GM19324 (cell line): Measurements from ENCODE around the gene MFSD2A.
"Not testable (repeated sequence)": the region's sequence is repeated elsewhere in the genome, so short reads cannot be mapped to it uniquely, and the experiment has no call there.

ENCODE experiments used
- ATAC-seq: cut with Tn5 transposase; IDR thresholded peaks from one replicate; pipeline ENCODE4 v1.9.1; 2021; ENCODE audit warnings: mild to moderate bottlenecking, moderate library complexity; ENCODE audit not compliant: unreplicated experiment, low FRiP score

The MFSD2A gene

DNA sequence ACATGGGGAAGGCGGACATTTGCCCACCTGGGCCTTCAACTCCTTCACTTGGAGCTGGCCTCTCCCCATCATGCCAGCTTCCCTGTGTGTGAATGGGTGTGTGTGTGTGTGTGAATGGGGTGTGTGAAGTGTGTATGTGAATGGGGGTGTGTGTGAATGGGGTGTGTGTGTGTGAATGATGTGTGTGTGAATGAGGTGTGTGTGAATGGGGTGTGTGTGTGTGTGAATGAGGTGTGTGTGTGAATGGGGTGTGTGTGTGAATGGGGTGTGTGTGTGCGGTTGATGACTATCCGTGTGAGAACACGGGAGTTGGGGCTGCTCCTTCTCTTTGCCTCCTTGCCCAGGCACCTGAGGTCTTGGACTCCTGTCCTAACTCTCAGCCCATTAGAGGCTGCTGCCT is 9.6 kb downstream of the MFSD2A start:
- ATAC-seq = no peak

DNA sequence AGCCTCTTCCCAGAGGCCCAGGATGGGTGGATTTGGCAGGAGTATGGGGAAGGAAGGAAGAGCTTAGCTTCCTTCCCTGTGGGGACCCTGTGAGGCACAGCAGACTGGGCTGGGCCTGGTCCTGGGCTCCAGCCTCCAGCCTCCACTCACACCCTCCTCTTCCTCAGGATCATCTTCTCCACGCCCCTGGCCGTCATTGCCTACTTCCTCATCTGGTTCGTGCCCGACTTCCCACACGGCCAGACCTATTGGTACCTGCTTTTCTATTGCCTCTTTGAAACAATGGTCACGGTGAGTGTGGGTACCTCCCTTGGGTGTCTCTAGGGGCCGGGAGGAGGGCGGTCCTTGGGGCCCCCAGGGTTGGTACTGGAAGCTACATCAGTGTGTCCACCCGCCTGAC is 10.1 kb downstream of the MFSD2A start:
- no peak for ATAC-seq

DNA sequence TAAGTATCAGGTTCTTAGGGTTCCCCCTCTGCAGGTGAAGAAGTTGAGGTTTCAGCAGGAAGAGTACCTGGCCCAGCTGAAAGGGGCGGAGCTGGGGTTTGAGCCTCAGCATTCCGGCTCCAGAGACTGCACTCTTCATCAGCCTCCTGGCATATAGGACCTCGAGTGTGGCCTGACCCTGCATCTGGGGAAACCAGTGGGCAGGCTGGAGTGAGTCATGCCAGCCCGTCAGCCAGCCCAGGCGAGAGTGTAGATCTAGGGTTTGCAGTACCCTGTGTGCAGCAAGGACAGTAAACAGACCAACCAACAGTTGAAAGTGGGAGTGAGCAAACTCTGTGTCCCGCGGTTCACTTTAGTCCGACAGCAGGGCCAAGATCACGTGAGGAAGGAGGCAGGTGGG is 14.1 kb downstream of the MFSD2A start:
- no peak for ATAC-seq

DNA sequence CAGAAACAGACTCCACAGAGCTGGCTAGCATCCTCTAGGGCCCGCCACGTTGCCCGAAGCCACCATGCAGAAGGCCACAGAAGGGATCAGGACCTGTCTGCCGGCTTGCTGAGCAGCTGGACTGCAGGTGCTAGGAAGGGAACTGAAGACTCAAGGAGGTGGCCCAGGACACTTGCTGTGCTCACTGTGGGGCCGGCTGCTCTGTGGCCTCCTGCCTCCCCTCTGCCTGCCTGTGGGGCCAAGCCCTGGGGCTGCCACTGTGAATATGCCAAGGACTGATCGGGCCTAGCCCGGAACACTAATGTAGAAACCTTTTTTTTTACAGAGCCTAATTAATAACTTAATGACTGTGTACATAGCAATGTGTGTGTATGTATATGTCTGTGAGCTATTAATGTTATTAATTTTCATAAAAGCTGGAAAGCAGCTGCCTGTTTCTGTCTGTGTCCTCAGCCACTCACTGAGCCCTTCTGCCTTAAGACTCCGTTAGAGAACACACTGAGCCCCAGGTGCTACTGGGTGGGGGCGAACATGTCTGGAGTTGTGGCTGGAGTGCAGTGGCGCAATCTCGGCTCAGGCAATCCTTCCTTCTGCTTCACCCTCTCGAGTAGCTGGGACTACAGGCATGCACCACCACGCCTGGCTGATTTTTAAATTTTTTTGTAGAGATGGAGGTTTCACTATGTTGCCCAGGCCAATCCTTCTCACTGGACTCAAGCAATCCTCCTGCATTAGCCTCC is 14.8 kb downstream of the MFSD2A start:
- ATAC-seq = no peak

DNA sequence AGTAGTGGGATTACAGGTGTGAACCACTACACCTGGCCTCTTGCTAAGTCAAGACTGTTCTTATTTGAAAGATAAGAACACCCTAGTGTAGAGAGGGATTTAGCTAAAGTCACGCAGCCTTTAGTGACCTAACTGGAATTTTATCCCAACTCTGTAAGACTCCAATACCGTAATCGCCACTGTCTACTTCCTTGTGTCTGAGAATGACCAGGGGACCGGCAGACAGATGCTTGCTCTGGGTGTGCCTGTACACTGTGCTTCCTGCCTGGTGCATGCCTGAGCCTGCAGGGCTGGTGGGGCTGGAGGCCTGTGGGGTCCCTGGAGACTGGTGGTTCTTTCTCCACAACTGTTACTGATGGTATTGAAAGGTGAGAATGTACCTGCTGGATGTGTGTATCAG is 15.3 kb downstream of the MFSD2A start:
- ATAC-seq = no peak

DNA sequence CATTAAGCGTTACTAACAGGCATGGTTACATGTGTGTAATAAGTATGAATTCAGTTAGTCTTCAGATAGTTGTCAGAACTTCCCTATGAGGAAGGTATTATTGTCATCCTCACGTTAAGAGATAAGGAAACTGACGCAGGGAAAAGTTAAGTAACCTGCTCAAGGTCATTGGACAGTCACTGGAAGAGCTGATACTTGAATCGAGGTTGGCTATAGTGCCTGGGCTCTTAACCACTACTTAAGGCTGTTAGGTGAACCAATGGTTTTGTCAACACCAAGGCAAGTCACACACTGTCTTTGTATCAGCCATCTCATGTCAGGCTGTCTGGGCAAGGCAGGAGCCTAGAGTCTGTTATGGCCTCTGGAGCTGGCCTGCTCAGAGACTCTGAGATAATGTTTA is 16.2 kb downstream of the MFSD2A start:
- ATAC-seq = no peak

DNA sequence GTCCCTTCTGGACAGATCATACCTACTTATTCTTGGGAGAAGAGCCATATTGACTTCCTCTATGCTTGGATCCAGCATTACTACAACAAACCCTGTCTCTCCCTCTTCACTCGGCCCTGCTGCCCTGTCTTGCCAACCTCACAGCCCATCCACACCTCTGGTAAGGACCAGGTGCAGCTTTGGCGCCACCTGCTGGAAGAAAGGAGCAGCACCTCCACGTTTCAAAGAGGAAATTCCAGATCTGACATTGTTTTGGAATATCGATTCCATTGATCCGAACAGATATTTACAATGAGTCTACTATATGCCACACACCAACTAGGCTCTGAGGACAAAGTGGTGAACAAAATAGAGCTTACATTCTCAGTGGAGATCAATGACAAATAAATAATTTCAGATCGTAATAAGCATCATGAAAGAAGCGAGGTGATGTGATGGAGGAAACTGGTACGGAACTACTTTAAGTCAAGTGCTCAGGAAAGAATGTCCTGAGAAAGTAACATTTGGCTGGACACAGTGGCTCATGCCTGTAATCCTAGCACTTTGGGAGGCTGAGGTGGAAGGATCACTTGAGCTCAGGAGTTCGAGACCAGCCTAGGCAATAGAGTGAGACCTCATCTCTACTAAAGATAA is 18.7 kb downstream of the MFSD2A start:
- ATAC-seq = no peak

DNA sequence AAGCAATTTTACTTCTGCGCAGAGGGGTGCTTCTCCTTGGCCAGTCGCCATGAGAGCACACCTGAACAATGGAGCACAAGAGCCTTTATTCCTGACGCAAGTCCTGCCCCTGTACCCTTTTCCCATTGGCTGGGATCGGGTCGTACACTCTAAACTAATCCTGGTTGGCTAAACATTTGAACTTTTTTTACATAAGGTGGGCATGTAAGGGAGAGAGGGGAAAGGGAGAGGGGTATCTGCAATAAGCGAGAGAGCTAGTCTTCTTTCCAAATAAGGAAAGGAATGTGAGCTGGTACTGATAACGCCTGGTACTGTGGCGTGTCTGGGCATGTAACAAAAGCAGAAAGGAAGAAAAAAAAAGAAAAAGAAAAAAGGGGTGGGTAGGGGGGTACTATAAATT is 21.8 kb downstream of the MFSD2A start:
- ATAC-seq = no peak

DNA sequence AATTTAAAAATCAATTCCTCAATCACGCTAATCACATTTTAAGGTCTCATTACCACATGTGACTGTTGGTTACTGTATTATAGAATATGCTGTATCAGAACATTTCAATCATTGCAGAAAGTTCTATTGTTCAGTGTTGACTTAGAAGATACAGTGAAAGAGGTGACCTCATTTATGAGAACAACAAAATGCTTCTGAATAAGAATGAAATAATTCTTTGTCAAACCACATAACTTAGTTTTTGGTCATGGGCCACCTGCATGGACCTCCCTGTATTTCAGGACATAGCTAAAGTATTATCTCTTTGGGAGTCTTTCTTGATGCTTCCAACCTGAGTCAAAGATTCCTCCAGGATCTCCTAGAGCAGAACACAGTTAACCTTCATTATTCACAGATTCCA is 22.3 kb downstream of the MFSD2A start:
- no peak for ATAC-seq

DNA sequence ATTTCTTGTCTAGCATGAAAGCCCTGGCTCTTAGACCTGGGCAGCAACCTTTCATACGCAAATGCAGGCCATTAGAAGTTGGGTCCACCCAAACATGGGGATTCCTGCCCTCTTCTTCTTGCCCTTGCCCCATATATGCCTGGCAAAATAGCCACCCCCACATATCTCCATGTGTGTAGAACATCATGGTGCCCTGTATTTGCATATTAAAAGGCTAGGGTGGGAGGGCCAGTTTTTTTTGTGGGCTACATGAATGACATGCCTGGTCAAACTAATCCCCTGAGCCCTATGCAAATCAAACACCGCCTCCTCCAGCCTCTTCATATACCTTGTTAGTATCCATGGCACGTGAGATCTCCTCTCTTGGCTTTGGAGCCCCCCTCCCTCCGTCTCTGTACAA is 24.7 kb downstream of the MFSD2A start:
- no peak for ATAC-seq

DNA sequence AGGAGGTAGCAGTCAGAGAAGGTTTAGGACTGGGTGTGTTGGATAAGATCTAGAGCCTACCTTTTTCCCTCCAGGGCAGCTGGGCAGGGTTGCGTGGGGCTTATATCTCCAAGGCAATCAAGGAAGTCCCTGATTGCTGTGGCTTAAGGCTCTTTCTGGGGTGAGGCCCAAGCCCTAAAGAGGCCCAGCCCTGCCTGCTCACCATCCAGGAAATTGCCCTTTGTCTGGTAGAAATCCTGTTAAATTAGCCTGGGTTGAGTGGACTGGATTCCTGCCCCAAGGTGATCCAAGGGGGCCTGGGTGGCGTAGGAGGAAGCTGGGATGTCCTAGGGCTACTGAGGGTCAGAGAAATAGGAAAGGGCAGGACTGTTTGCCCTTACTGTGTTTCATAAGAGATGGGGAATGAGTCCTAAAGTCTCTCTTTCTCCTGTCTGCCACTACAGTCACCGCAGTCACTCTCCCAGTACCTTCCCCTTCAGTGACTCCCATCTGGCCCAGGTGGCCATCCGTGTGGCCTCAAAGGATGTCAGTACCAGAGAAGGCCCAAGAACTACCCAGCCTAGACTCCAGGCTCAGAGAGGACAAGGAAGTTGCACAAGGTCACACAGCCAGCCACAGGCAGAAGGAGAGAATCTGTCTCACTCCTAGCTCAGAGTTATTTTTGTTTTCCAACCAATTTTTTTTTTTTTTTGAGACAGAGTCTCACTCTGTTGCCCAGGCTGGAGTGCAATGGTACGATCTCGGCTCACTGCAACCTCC is 25.8 kb downstream of the MFSD2A start:
- ATAC-seq = no peak

DNA sequence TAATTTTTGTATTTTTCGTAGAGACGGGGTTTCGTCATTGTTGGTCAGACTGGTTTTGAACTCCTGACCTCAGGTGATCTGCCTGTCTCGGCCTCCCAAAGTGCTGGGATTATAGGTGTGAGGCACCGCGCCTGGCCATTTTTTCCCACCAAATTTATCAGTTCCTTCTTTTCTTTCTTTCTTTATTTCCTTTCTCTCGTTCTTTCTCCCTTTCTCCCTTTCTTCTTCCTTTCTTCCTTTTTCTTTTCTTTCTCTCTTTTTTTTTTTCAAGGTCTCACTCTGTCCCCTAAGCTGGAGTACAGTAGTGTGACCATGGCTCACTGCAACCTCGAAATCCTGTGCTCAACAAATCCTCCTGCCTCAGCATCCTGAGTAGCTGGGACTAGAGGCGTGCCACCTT is 26.4 kb downstream of the MFSD2A start:
- ATAC-seq = no peak

DNA sequence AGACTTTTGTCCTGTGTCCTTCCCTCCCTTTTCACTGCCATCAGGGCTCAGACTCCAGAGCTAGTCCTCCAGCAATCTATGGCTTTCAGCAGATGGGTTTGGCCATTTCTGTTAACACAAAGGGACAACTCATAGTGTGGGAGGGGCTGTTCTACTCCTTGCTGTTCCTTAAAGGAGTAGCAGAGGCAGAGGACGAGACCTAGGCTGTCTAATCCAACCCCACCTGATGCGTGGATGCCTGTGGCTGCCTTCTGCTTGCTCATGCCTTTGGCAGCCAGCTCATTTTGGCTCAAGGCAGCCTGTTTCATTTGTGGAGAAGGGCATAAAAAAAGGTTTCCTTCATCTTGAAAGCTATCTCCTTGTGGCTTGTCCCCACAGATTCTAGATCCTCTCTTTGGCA is 27.0 kb downstream of the MFSD2A start:
- no peak for ATAC-seq

DNA sequence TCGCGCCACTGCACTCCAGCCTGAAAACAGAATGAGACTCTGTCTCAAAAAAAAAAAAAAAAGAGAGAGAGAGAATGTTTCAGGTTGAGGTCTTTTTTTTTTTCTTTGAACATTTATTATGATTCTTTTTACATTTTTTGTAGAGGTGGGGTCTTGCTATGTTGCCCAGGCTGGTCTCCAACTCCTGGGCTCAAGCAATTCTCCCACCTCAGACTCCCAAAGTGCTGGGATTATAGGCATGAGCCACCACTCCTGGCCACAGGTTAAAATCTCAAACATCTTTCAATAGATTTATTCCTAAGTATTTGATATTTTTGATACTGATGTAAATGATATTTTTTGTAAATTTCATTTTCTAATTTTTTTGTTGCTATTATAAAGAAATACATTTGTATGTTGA is 29.5 kb downstream of the MFSD2A start:
- ATAC-seq = not testable (repeated sequence)

DNA sequence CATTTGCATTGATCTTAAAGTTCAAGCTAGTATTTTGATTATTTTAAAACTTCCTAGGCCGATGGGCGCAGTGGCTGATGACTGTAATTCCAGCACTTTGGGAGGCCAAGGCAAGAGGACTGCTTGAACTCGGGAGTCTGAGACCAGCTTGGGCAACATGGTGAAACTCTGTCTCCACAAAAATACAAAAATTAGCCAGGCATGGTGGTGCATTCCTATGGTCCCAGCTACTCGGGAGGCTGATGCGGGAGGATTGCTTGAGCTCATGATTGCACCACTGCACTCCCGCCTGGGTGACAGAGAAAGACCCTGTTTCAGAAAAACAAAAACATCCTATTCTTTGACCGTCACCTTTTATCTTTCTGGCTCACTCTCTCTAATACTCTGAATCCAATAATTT is 30.0 kb downstream of the MFSD2A start:
- no peak for ATAC-seq

DNA sequence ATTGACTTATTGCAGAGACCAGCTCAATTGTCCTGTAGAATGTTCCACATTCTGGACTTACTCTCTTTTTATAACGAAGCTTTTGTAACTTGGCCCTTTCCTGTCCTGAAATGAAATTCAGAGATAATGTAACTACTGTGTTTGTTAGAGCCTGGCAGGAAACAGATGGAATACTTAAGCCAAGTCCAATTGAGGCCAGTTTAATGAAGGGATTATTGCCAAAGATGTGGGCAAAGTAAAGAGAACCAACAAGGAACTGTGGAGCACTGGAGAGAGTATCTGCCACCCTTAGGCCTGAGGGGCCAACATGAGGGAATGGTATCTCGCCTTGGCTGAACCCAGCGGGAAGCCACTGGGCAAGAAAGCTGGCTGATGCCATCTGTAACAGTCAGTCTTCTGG is 32.9 kb downstream of the MFSD2A start:
- ATAC-seq = no peak

DNA sequence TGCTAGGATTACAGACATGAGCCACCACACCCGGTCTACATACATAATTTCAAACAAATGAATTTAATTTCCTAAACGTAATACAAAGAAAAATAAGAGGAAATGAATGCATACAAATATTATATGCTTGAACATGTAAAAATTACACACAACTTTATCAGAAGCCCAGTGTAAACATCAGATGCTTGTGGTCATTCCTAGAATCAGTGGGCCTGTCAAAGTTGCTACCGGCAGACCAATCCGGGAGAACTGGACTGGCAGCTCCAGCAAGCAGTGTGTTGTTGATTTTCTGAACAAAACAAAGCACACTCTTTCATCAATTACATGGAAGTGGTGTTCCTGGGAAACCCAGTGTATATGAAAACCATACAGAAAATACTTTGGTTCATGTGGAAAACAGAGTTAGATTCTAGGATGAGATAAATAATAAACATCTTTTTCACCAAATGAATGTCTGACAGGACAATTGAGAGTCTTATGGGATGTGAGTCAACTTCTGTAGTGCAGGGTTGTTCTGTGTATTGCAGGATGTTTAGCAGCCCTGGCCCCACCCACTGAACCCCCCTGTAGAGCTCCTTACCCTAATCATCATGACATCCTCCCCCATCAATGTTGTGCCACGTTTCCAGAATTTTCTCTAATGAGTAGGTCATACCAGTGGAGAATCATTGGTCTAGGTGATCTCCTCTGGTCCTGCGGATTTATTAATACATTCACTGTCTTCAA is 33.8 kb downstream of the MFSD2A start:
- no peak for ATAC-seq

DNA sequence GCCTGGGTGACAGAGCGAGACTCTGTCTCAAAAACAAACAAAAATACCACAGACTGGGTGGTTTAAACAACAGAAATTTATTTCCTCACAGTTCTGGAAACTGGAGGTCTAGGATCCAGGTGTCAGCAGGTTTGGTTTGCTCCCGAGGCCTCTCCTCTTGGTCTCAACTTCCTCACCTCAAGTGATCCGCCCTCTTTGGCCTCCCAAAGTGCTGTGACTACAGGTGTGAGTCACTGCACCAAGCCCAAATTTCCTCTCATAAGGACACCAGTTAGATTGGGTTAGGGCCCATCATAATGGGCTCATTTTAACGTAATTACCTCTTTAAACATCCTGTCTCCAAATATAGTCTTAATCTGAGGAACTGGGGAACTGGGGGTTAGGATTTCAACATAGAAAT is 35.5 kb downstream of the MFSD2A start:
- ATAC-seq = no peak

DNA sequence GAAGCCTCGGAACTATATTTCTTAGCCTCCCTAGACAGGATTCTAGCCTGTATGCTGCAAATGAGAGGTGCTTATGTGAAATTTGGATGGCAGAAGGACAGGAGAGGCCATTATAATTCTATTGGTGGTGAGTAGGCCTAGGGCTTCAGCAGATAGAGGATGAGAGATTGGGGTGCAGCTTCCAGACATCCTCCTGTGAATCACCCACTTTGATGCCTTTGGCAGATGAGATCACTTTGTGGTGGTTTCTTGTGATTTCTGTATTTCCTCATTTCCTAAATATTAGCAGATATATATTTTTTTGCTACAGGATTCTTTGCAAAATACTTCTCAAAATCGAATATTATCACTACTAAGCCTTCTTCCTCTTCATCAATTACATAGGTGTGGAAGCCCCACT is 37.3 kb downstream of the MFSD2A start:
- no peak for ATAC-seq

DNA sequence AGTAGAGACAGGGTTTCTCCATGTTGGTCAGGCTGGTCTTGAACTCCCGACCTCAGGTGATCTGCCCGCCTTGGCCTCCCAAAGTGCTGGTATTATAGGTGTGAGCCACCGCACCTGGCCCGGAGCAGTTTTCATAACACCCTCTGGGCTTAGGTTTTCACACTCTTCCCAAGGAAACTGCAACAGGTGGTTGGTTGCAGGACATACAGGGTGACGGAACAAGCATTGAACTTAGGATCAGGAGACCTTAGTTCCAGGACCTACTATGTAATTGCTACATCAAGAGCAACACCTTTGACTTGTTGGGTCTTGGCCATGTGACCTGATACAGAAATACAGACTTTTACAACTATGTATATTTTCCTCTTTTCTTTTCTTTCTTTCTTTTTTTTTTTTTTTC is 37.9 kb downstream of the MFSD2A start:
- ATAC-seq = no peak

DNA sequence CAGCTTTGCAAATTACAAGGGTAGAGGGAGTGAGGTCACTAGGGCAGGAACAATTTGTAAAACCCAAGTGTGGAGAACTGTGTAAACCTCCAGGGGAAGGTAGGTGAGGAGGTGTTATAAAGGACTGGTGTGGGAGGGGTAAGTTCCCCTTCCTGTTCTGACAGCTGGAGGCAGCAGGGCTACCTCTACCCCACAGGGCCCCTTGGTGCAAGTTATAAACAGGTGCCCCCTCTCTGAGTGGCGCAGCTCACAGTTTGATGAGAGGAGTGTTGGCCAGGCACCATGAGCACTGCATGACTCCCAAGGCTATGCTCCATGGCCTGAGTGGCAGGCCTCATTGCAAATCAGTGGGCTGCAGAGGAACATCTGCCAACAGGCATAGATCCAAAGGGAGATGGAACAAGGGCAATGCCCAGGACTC is 41.0 kb downstream of the MFSD2A start:
- ATAC-seq = peak; percentile 83
